Measurements from ENCODE around the gene ATG14. TPM values are rescaled to one million over a fixed set of nuclear protein-coding genes. Genes with fewer than 3 reads are reported as not detected.

The ATG14 gene
- total and polyA plus RNA-seq, 2 of the 8 experiments (the other 6 are each of a cell fraction or from before 2014, with no cell fraction given) = 4.9 to 10.8 TPM

GRCh38 chr14:55414551-55414950, 2.9 kb upstream of the ATG14 start:
- no peak overlapping the region for H3K9ac ChIP-seq (replicated peaks in 1 of 4; ENCODE audit: extremely low read depth in 1 of 4, low read depth in 3 of 4, low read length in 3 of 4)
- H3K27me3 ChIP-seq (replicated peaks in 1 of 4; ENCODE audit: control insufficient read depth in 3 of 4, extremely low read depth in 1 of 4, insufficient read depth in 3 of 4, low read length in 3 of 4) = no peaks in the 10 kb centered on the region
- H2AFZ ChIP-seq (ENCODE audit: low read length) = no peak overlapping the region
- no peak for DNase-seq (ENCODE audit: low read depth in 1 of 2, low spot score in 2 of 2)
- H3K36me3 ChIP-seq (ENCODE audit: control insufficient read depth in 2 of 4, insufficient read depth in 4 of 4, low read length in 3 of 4) = no peaks in the 10 kb centered on the region
- H3K14ac ChIP-seq (ENCODE audit: insufficient read length) = no peak overlapping the region
- no peak overlapping the region for H2BK15ac ChIP-seq (ENCODE audit: low read length)
- no peak overlapping the region for H4K91ac ChIP-seq (replicated peaks; ENCODE audit: insufficient read length, low read length)
- H3K4me2 ChIP-seq (ENCODE audit: insufficient read depth in 1 of 2, low read depth in 2 of 2, low read length in 2 of 2) = no peak overlapping the region
- POLR2A ChIA-PET (ENCODE audit: partially characterized antibody) = interaction anchor here (1.2 kb wide), 1 partner anchor 14 kb away, joined by 3 read pairs; no protein-coding TSS in a partner anchor
- TF ChIP-seq SIRT6 (IDR thresholded peaks at IDR 0.05; ENCODE audit: low read length) = no peak
- no peak for TF ChIP-seq YY1 (IDR thresholded peaks at IDR 0.05; ENCODE audit: low read depth, low read length)
- no peak for TF ChIP-seq POLR2AphosphoS5 (IDR thresholded peaks at IDR 0.05; ENCODE audit: low read depth, low read length)
- no peak for TF ChIP-seq BCL11A (IDR thresholded peaks at IDR 0.05; ENCODE audit: low read depth in 2 of 2, low read length in 2 of 2)
- no peak for TF ChIP-seq TBP (IDR thresholded peaks at IDR 0.05; ENCODE audit: low read depth, low read length)
- no peak for TF ChIP-seq SAP30 (IDR thresholded peaks at IDR 0.05; ENCODE audit: insufficient read depth, insufficient replicate concordance, low read length)
- H2BK120ac ChIP-seq (replicated peaks; ENCODE audit: low read depth, low read length) = no peak overlapping the region
- no peak overlapping the region for H2BK20ac ChIP-seq (ENCODE audit: low read length)
- no peak overlapping the region for H2AK5ac ChIP-seq (ENCODE audit: low read depth, low read length)
- H3K4me3 ChIP-seq (ENCODE audit: extremely low read depth in 1 of 4, insufficient read depth in 2 of 4, low read depth in 3 of 4, low read length in 4 of 4) = no peak overlapping the region
- peaks cover 4 to 20% of the 10 kb centered on the region in 2 experiments; a peak in 3 of 4 replicates for H3K79me2 ChIP-seq (ENCODE audit: control insufficient read depth in 1 of 2, insufficient read depth in 2 of 2, low read length in 2 of 2)
- H4K5ac ChIP-seq (ENCODE audit: insufficient read length, low read depth, low read length) = no peak overlapping the region
- no peak overlapping the region for H3K27ac ChIP-seq (ENCODE audit: low read depth, low read length)
- no peak overlapping the region for H3K4ac ChIP-seq (replicated peaks; ENCODE audit: insufficient read length, low read depth, low read length)
- 81% methylated on average over 3 of the region's 3 CpGs; no CpG with 5 or more reads in 1 of the 2 experiments for WGBS, 2 experiments (ENCODE audit: extremely low coverage in 1 of 2, insufficient coverage in 1 of 2, insufficient read length in 1 of 2, insufficient replicate concordance in 2 of 2, low coverage in 1 of 2, low lambda C conversion rate in 2 of 2, missing lambda C conversion rate in 1 of 2)
- H3K23ac ChIP-seq (ENCODE audit: insufficient read length) = no peak overlapping the region
- no peak for FAIRE-seq
- no peaks in the 10 kb centered on the region for H4K20me1 ChIP-seq (replicated peaks in 1 of 2; ENCODE audit: control insufficient read depth in 1 of 2, insufficient read depth in 2 of 2, low read length in 2 of 2)
- no peak overlapping the region for H3K18ac ChIP-seq (ENCODE audit: extremely low read depth, low read length)
- peaks cover 8% of the 10 kb centered on the region; the same call in 1 of the 2 replicates for H3K23me2 ChIP-seq (ENCODE audit: low read depth, low read length)
- CTCF ChIA-PET (ENCODE audit: partially characterized antibody) = interaction anchor here (1.1 to 5.9 kb wide), 4 partner anchors 12 to 213 kb away, joined by 3 to 65 read pairs (median 26); no protein-coding TSS in a partner anchor
- H2BK12ac ChIP-seq (ENCODE audit: low read depth, low read length) = no peak overlapping the region
- no peaks in the 10 kb centered on the region; a peak in 1 of 7 replicates for H3K4me1 ChIP-seq (replicated peaks in 1 of 4; ENCODE audit: control insufficient read depth in 3 of 4, insufficient read depth in 4 of 4, low read length in 3 of 4)
- H3K56ac ChIP-seq (replicated peaks; ENCODE audit: insufficient read length, low read depth, low read length) = no peak overlapping the region
- H4K8ac ChIP-seq (ENCODE audit: extremely low read depth, insufficient read depth, low read length) = no peak overlapping the region
- H3K79me1 ChIP-seq (ENCODE audit: low read depth, low read length) = no peaks in the 10 kb centered on the region
- no peak overlapping the region for H2BK5ac ChIP-seq (ENCODE audit: low read depth, low read length)
- H3K9me3 ChIP-seq (ENCODE audit: insufficient read depth in 2 of 2, low read depth in 1 of 2, low read length in 1 of 2) = no peaks in the 10 kb centered on the region

Measured in H1 (cell line).